Activated CD8-positive, alpha-beta memory T cell treated with anti-CD3 and anti-CD28 coated beads for 4 hours (primary cell): ENCODE measurements around the gene FBN3.

Source experiments
- DNase-seq, 2 donors: peaks; one replicate each; pipeline ENCODE4 v3.0.0-alpha.2; 2020; ENCODE audit warnings: low read depth in 2 of 2

FBN3 gene

DNA sequence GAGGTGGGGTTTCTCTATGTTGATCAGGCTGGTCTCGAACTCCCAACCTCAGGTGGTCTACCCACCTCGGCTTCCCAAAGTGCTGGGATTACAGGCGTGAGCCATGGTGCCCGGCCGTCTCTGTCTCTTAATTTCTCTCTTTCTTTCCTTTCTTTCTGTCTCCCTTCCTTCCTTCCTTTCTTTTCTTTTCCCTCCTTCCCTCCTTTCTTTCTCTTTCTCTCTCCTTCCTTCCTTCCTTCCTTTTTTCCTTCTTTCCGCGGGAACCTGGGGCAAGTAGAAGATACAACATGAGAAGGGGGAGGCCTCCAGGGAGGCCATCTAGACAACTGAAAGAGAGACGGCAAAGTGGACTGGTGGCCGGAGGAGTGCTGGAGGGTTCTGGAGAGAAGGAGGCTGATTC is 128.7 kb downstream of the FBN3 start:
- DNase-seq, result no peak

DNA sequence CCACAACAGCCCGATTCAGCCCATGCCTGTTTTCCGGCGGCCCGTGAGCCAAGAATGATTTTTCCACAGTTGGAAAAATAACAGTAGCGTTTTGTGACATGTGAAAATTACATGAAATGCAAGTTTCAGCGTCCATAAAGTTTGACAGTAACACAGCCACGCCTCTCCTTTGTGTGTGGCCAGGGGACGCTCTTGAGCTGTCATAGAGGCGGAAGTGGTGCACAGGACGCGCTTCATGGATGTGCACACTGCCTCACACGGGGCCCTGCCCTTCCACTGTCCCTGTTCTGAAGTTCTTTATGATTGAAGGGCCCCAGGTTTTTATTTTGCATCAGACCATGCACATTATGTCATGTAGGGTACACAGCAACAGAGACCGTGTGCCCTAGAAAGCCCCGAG is 131.6 kb downstream of the FBN3 start:
- peak in 1 of 2 donors; percentile 8 for DNase-seq
